Fibroblast of the aortic adventitia (primary cell): ENCODE measurements around the gene MT3. TPM values are rescaled to one million over a fixed set of nuclear protein-coding genes. Genes with fewer than 3 reads are reported as not detected.
"Not testable (repeated sequence)": the region's sequence is repeated elsewhere in the genome, so short reads cannot be mapped to it uniquely, and the experiment has no call there.

Source experiments
- DNase-seq: peaks from one replicate; pipeline ENCODE4 v3.0.0-alpha.2; 2010; ENCODE audit warnings: low read depth
- H3K4me3 ChIP-seq: 2 replicates; pipeline ENCODE4 v1.5.1; 2011; ENCODE audit warnings: low read depth, mild to moderate bottlenecking, control low read depth, low read length, moderate library complexity
- total RNA-seq: library from RNA; depleted of rRNA; stranded (reverse); fragments of >200 nt; gene quantifications from 2 replicates; pipeline ENCODE4 v1.2.3, GENCODE V29; 2012; ENCODE audit warnings: low replicate concordance
- TF ChIP-seq, protein P1 (sequence below): IDR thresholded peaks from 2 replicates; pipeline ENCODE4 v1.5.1; 2011; ENCODE audit warnings: mild to moderate bottlenecking, low read length, control low read depth, inconsistent platforms; ENCODE audit not compliant: insufficient read depth

MT3 gene
- total RNA-seq, 1 donor: not detected

DNA sequence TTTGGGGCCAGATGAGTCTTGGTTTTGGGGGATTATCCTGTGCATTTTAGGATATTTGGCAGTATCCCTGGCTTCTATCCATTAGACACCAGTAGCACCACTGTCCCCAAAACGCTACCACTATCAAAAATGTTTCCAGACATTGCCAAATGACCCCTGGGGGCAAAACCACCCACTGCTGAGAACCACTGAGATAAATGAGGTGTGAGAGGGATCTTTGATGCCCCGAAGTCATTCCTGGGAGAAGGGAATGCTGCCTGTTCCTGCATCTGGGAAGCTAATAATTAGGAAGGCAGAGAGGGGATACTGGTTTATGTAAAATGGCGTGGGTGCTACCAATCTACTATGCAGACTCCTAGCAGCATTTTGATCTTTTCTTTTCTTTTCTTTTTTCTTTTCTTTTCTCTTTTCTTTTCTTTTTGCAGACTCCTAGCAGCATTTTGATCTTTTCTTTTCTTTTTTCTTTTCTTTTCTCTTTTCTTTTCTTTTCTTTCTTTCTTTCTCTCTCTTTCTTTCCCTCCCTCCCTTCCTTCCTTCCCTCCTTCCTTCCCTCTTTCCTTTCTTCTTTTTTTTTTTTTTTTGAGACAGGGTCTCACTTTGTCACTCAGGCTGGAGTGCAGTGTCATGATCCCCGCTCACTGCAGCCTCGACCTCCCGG, 8.8 kb upstream of the MT3 start:
- H3K4me3 ChIP-seq: no peak overlapping the region
- TF ChIP-seq, protein P1, sequence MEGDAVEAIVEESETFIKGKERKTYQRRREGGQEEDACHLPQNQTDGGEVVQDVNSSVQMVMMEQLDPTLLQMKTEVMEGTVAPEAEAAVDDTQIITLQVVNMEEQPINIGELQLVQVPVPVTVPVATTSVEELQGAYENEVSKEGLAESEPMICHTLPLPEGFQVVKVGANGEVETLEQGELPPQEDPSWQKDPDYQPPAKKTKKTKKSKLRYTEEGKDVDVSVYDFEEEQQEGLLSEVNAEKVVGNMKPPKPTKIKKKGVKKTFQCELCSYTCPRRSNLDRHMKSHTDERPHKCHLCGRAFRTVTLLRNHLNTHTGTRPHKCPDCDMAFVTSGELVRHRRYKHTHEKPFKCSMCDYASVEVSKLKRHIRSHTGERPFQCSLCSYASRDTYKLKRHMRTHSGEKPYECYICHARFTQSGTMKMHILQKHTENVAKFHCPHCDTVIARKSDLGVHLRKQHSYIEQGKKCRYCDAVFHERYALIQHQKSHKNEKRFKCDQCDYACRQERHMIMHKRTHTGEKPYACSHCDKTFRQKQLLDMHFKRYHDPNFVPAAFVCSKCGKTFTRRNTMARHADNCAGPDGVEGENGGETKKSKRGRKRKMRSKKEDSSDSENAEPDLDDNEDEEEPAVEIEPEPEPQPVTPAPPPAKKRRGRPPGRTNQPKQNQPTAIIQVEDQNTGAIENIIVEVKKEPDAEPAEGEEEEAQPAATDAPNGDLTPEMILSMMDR: no peak
- DNase-seq: no peak

DNA sequence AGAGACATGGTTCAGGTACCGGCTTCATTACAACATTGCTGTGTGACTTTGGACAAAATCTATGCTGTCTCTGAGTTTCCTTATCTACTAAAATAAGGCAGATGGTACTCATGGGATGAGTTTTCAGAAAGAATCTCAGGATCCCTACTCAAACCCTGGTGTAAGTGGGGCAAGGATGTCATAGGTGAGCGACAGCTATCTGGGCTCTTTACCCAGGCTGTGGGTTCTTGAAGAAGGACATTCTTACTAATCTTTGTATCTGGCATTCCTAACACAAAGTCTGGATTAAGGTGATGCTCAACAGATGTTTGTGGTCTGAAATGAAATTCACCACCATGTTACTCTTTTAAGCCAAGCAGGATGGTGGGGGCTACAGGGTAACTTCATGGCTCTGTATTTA, 6.4 kb upstream of the MT3 start:
- H3K4me3 ChIP-seq, DNase-seq: not testable (repeated sequence)

DNA sequence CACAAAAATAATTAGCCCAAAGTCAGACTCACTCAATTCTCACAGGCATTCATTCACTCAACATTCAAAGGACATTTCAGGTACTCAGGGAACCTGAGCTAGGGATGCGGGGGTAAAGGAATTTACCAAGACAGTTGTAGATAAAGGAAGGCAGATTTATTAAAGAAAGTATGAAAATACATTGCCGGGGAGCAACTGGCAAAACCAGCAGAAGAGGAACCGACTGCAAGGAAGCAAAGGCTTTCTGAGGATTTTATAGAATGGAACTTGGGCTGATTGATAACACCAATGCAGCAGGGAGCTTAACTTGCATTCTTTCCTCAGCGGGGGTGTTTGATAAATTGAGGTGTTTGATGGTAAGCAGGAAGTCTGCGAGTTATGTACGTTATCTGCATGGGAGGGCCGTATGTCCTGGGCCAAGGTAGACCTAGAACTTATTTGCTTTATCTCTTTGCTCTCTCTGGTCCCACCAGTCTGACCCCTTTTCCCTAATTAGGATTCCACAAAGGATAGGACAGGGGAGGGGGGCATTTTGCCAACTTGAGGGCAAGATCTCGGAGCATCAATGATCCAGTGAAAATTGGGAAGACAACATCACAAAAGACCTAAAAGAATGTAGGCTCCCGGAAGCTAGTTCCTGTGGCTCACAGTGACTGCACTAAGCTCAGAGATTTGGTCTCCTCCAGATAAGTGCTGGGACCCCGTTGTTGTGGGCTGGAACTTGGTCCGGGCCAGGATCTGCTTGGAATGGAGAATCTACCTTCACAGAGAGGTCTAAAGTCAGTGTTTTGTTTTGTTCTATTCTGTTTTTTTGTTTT, 5.8 kb upstream of the MT3 start:
- TF ChIP-seq, protein P1: no peak
- H3K4me3 ChIP-seq: no peak overlapping the region
- DNase-seq: no peak

DNA sequence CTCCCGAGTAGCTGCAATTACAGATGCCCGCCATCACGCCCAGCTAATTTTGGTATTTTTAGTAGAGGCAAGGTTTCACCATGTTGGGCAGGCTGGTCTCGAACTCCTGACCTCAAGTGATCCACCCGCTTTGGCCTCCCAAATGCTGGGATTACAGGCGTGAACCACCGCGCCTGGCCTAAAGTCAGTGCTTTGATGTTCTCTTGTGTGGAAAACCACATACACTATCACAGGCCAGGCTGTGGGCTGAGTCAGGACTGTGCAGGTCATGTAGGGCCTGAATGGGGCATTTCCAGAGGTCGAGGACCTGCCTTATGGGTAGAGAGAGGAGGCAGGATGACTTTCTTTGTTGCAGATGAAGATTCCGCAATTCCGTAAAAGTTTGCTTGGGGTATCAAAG, 5.1 kb upstream of the MT3 start:
- no peak for DNase-seq
- no peak overlapping the region for H3K4me3 ChIP-seq
- TF ChIP-seq, protein P1: no peak

DNA sequence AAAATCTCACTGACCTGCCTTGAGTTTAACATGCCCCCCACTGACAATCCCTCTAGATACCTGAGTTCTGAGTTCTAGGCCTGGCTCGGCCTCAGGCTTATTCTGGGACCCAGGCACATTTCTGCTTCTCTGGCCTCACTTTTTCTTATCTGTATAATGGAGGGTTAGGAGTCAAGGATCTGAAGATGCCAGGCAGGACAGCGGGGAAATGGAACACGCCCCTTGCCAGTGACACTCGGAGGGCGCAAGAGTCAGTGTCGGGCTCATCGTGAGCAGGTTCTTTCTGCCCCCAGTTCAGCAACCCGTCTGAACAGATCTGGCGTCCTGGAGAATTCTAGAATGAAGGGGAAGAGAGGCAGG, 567 bp upstream of the MT3 start:
- peak overlapping the region; percentile 50 for H3K4me3 ChIP-seq
- TF ChIP-seq, protein P1: no peak
- no peak for DNase-seq

DNA sequence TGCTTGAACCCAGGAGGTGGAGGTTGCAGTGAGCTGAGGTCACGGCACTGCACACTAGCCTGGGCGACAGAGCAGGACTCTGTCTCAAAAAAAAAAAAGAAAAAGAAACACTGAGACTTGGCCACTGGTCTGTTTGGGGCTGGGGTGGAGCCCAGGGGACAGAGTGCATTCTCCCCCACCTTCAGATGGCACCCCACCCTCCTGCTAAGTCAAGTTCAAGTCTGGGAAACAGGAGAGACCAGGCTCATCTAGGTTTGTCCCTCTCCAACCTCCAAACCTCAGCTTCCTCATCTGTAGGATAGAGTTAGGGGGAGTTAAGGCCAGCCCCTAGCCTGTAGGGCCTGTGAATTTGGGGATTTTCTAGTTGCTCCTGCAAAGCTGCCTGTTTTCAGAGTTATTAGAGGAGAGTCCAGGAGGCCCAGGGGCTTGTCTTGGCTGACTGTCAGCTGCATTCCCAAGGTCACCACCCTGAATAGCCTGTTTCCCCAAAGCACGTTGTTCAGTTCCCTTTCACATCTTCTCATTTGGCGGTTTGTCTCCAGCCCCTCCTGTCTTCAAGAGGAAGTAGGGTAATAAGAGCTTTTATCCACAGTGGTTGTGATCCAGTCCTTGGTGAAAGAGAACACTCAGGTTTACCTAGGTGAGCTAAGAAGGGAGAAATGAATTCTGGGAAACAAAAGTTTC, 2.2 kb downstream of the MT3 start:
- TF ChIP-seq, protein P1: no peak
- no peak overlapping the region for H3K4me3 ChIP-seq
- no peak for DNase-seq
